Measurements from ENCODE around the gene LEPROT. TPM values are rescaled to one million over a fixed set of nuclear protein-coding genes. Genes with fewer than 3 reads are reported as not detected.

Gene LEPROT
- total RNA-seq, 1 experiment from 2014 or later = 68.7 TPM

- Mint-ChIP-seq H3K9me3 (ENCODE audit: low read depth, unreplicated experiment) (no peaks in the 10 kb centered on the region), H3K27me3 (ENCODE audit: unreplicated experiment) (no peaks in the 10 kb centered on the region), H3K4me3 (ENCODE audit: low read depth, unreplicated experiment) (no peak overlapping the region), H3K4me1 (ENCODE audit: low read depth, unreplicated experiment) (no peaks in the 10 kb centered on the region), H3K36me3 (ENCODE audit: insufficient read depth, unreplicated experiment) (no peaks in the 10 kb centered on the region), H3K27ac (ENCODE audit: unreplicated experiment) (no peak overlapping the region)
- intact Hi-C loops (cut with micrococcal nuclease; ENCODE audit: unreplicated experiment) = no loop called here
- BruUV-seq (replicated peaks) = no TSS peak
- CTCF ChIA-PET = no interaction called here
- DNase-seq = no peak
- TF ChIP-seq CTCF (IDR thresholded peaks at IDR 0.05; ENCODE audit: unreplicated experiment) = no peak
Measured at GRCh38 chr1:65471213-65471833, 50.9 kb downstream of the LEPROT start.

GRCh38 chr1:65471861-65472332, 51.4 kb downstream of the LEPROT start:
- H3K4me1 Mint-ChIP-seq (ENCODE audit: low read depth, unreplicated experiment) = no peaks in the 10 kb centered on the region
- no peak for TF ChIP-seq CTCF (IDR thresholded peaks at IDR 0.05; ENCODE audit: unreplicated experiment)
- CTCF ChIA-PET = no interaction called here
- H3K4me3 Mint-ChIP-seq (ENCODE audit: low read depth, unreplicated experiment) = no peak overlapping the region
- intact Hi-C loops (cut with micrococcal nuclease; ENCODE audit: unreplicated experiment) = no loop called here
- no peaks in the 10 kb centered on the region for H3K36me3 Mint-ChIP-seq (ENCODE audit: insufficient read depth, unreplicated experiment)
- H3K9me3 Mint-ChIP-seq (ENCODE audit: low read depth, unreplicated experiment) = no peaks in the 10 kb centered on the region
- DNase-seq = no peak
- BruUV-seq (replicated peaks) = no TSS peak
- no peak overlapping the region for H3K27ac Mint-ChIP-seq (ENCODE audit: unreplicated experiment)
- H3K27me3 Mint-ChIP-seq (ENCODE audit: unreplicated experiment) = no peaks in the 10 kb centered on the region

GRCh38 chr1:65476327-65476726, 55.9 kb downstream of the LEPROT start:
- DNase-seq = no peak
- CTCF ChIA-PET = no interaction called here
- H3K27me3 Mint-ChIP-seq (ENCODE audit: unreplicated experiment) = no peaks in the 10 kb centered on the region

GRCh38 chr1:65477414-65478378, 57.2 kb downstream of the LEPROT start:
- intact Hi-C loops (cut with micrococcal nuclease; ENCODE audit: unreplicated experiment) = no loop called here
- CTCF ChIA-PET = no interaction called here

More at GRCh38 chr1:65476327-65476726, 55.9 kb downstream of the LEPROT start:
- Mint-ChIP-seq H3K9me3 (ENCODE audit: low read depth, unreplicated experiment) (no peaks in the 10 kb centered on the region), H3K4me1 (ENCODE audit: low read depth, unreplicated experiment) (no peaks in the 10 kb centered on the region), H3K4me3 (ENCODE audit: low read depth, unreplicated experiment) (no peak overlapping the region), H3K27ac (ENCODE audit: unreplicated experiment) (no peak overlapping the region), H3K36me3 (ENCODE audit: insufficient read depth, unreplicated experiment) (no peaks in the 10 kb centered on the region)
- intact Hi-C loops (cut with micrococcal nuclease; ENCODE audit: unreplicated experiment) = no loop called here
- TF ChIP-seq CTCF (IDR thresholded peaks at IDR 0.05; ENCODE audit: unreplicated experiment) = no peak
- BruUV-seq (replicated peaks) = no TSS peak

More at GRCh38 chr1:65477414-65478378, 57.2 kb downstream of the LEPROT start:
- H3K9me3 Mint-ChIP-seq (ENCODE audit: low read depth, unreplicated experiment) = no peaks in the 10 kb centered on the region
- TF ChIP-seq CTCF (IDR thresholded peaks at IDR 0.05; ENCODE audit: unreplicated experiment) = no peak
- no peak overlapping the region for H3K27ac Mint-ChIP-seq (ENCODE audit: unreplicated experiment)
- H3K36me3 Mint-ChIP-seq (ENCODE audit: insufficient read depth, unreplicated experiment) = no peaks in the 10 kb centered on the region
- BruUV-seq (replicated peaks) = no TSS peak
- no peaks in the 10 kb centered on the region for H3K27me3 Mint-ChIP-seq (ENCODE audit: unreplicated experiment)
- DNase-seq = no peak
- no peaks in the 10 kb centered on the region for H3K4me1 Mint-ChIP-seq (ENCODE audit: low read depth, unreplicated experiment)
- H3K4me3 Mint-ChIP-seq (ENCODE audit: low read depth, unreplicated experiment) = no peak overlapping the region

All from Calu3 (cell line).